Breast epithelium (tissue), 3 donors: ENCODE measurements around the gene PARP12.

Experiments used
- POLR2A ChIP-seq: fragments of 450-650 bp; IDR thresholded peaks from one replicate; pipeline ENCODE4 v1.6.1; 2016; ENCODE audit warnings: antibody characterized with exemption, mild to moderate bottlenecking, moderate library complexity
- POLR2AphosphoS5 ChIP-seq, 3 donors: sonication (generic); formaldehyde crosslinking; IDR thresholded peaks; one replicate each; pipeline ENCODE4 v1.6.1; 2017; ENCODE audit warnings: antibody characterized with exemption in 3 of 3
- TF ChIP-seq, protein P1 (sequence below), 3 donors: fragments of 450-650 bp; IDR thresholded peaks; one replicate each; pipeline ENCODE4 v1.5.1; 2016 to 2017; ENCODE audit warnings: antibody characterized with exemption in 3 of 3, mild to moderate bottlenecking in 3 of 3, moderate library complexity in 3 of 3

DNA sequence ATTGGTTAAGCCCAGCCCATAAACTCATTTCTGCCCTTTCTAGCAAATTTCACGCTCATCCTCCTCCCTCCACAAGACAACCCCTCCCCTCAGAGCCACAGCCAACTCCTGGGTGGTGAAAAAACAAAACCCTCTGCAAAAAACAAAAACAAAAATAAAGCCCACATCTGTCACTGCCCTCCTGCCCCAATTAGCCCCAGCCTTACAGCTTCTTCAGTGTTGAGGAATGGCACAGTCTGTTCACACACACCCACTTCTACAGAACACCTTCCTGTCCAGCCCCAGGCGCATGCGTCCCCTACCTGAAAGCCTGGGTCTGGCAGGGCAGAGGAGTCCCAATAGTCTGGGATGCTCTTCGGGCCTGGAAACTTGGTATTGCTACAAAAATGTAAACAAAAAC is 34.4 kb downstream of the PARP12 start:
- TF ChIP-seq, protein P1, sequence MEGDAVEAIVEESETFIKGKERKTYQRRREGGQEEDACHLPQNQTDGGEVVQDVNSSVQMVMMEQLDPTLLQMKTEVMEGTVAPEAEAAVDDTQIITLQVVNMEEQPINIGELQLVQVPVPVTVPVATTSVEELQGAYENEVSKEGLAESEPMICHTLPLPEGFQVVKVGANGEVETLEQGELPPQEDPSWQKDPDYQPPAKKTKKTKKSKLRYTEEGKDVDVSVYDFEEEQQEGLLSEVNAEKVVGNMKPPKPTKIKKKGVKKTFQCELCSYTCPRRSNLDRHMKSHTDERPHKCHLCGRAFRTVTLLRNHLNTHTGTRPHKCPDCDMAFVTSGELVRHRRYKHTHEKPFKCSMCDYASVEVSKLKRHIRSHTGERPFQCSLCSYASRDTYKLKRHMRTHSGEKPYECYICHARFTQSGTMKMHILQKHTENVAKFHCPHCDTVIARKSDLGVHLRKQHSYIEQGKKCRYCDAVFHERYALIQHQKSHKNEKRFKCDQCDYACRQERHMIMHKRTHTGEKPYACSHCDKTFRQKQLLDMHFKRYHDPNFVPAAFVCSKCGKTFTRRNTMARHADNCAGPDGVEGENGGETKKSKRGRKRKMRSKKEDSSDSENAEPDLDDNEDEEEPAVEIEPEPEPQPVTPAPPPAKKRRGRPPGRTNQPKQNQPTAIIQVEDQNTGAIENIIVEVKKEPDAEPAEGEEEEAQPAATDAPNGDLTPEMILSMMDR (IDR thresholded peaks at IDR 0.05): no peak
- no peak for TF ChIP-seq POLR2AphosphoS5 (IDR thresholded peaks at IDR 0.05)
- no peak for TF ChIP-seq POLR2A
